Parathyroid adenoma (tissue), 2 donors: Measurements from ENCODE around the gene IL3.

ENCODE experiments used
- H2AFZ ChIP-seq: fragments of 300-600 bp; sonication (generic); one replicate; pipeline ENCODE4 v1.7.0; 2017; ENCODE audit warnings: antibody characterized with exemption, mild to moderate bottlenecking
- H3K27ac ChIP-seq: fragments of 300-600 bp; sonication (generic); one replicate; pipeline ENCODE4 v1.7.0; 2017
- H3K27me3 ChIP-seq: fragments of 300-600 bp; sonication (generic); one replicate; pipeline ENCODE4 v1.7.0; 2017; ENCODE audit warnings: low read length; ENCODE audit not compliant: control insufficient read depth, insufficient read depth
- H3K36me3 ChIP-seq: fragments of 300-600 bp; sonication (generic); one replicate; pipeline ENCODE4 v1.7.0; 2017; ENCODE audit warnings: low read length; ENCODE audit not compliant: control insufficient read depth, insufficient read depth
- H3K4me1 ChIP-seq: fragments of 300-600 bp; sonication (generic); one replicate; pipeline ENCODE4 v1.7.0; 2017; ENCODE audit warnings: control low read depth
- H3K4me2 ChIP-seq: fragments of 300-600 bp; sonication (generic); one replicate; pipeline ENCODE4 v1.7.0; 2017; ENCODE audit warnings: low read length
- H3K4me3 ChIP-seq: fragments of 300-600 bp; sonication (generic); one replicate; pipeline ENCODE4 v1.7.0; 2017; ENCODE audit warnings: low read depth, low read length
- H3K79me2 ChIP-seq: fragments of 300-600 bp; sonication (generic); one replicate; pipeline ENCODE4 v1.7.0; 2017; ENCODE audit warnings: control low read depth
- H3K9ac ChIP-seq: fragments of 300-600 bp; sonication (generic); one replicate; pipeline ENCODE4 v1.7.0; 2017; ENCODE audit warnings: mild to moderate bottlenecking
- H3K9me3 ChIP-seq: fragments of 300-600 bp; sonication (generic); one replicate; pipeline ENCODE4 v1.7.0; 2017; ENCODE audit warnings: low read length; ENCODE audit not compliant: control insufficient read depth
- TF ChIP-seq, protein P1 (sequence below): fragments of 300-600 bp; sonication (generic); IDR thresholded peaks from one replicate; pipeline ENCODE4 v1.7.0; 2017; ENCODE audit warnings: antibody characterized with exemption, mild to moderate bottlenecking
- donor health status: primary hyperparathyroidism.

IL3 gene

DNA sequence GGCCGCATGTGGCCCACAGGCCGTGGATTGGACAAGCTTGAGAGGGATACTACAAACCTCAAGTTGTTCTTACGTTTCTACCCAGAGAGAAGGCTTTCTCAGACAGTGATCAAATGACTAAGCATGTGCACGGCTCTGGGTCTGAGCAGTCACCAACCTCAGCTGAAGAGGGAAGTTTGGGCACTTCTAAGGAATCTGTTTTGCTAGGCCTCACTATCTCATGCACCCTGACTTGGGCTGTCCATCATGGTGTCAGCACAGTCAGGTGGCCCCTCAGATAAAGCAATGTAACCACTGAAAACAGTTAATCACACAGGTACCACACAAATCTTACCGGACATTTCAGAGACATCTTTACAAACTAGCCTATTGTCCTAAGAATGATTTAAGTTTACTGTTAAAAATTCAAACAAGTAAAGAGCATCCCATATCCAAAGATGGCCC is 37.7 kb downstream of the IL3 start:
- H3K9ac ChIP-seq, result no peak overlapping the region
- H3K27ac ChIP-seq, result no peak overlapping the region
- no peaks in the 10 kb centered on the region for H3K4me1 ChIP-seq
- no peaks in the 10 kb centered on the region for H3K27me3 ChIP-seq
- H3K36me3 ChIP-seq, result no peaks in the 10 kb centered on the region
- no peaks in the 10 kb centered on the region for H3K79me2 ChIP-seq
- no peak overlapping the region for H3K4me2 ChIP-seq
- H2AFZ ChIP-seq, result no peak overlapping the region
- TF ChIP-seq, protein P1, sequence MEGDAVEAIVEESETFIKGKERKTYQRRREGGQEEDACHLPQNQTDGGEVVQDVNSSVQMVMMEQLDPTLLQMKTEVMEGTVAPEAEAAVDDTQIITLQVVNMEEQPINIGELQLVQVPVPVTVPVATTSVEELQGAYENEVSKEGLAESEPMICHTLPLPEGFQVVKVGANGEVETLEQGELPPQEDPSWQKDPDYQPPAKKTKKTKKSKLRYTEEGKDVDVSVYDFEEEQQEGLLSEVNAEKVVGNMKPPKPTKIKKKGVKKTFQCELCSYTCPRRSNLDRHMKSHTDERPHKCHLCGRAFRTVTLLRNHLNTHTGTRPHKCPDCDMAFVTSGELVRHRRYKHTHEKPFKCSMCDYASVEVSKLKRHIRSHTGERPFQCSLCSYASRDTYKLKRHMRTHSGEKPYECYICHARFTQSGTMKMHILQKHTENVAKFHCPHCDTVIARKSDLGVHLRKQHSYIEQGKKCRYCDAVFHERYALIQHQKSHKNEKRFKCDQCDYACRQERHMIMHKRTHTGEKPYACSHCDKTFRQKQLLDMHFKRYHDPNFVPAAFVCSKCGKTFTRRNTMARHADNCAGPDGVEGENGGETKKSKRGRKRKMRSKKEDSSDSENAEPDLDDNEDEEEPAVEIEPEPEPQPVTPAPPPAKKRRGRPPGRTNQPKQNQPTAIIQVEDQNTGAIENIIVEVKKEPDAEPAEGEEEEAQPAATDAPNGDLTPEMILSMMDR, result no peak
- H3K9me3 ChIP-seq, result no peaks in the 10 kb centered on the region
- H3K4me3 ChIP-seq, result no peak overlapping the region

DNA sequence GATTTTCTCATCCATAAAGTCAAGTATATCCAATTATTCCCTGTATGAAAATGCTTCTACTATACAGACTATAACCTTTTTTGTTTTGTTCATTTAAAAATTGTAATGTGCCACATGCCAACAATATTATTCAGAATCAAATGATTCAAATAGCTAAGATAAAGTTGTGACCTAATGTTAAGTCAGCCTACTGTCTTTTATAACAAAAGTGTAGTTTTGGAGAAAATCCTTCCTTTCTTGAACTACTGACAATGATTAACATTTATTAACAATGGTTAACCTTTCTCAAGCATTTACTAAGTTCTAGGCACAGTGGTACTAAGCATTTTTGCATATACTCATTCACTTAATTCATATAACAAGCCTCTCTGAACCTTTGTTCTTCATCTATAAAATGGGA is 38.2 kb downstream of the IL3 start:
- no peaks in the 10 kb centered on the region for H3K36me3 ChIP-seq
- no peaks in the 10 kb centered on the region for H3K27me3 ChIP-seq
- TF ChIP-seq, protein P1, result no peak
- no peak overlapping the region for H3K4me2 ChIP-seq
- no peak overlapping the region for H3K4me3 ChIP-seq
- H3K27ac ChIP-seq, result no peak overlapping the region
- no peaks in the 10 kb centered on the region for H3K9me3 ChIP-seq
- H3K4me1 ChIP-seq, result no peaks in the 10 kb centered on the region
- no peak overlapping the region for H2AFZ ChIP-seq
- no peaks in the 10 kb centered on the region for H3K79me2 ChIP-seq
- no peak overlapping the region for H3K9ac ChIP-seq

DNA sequence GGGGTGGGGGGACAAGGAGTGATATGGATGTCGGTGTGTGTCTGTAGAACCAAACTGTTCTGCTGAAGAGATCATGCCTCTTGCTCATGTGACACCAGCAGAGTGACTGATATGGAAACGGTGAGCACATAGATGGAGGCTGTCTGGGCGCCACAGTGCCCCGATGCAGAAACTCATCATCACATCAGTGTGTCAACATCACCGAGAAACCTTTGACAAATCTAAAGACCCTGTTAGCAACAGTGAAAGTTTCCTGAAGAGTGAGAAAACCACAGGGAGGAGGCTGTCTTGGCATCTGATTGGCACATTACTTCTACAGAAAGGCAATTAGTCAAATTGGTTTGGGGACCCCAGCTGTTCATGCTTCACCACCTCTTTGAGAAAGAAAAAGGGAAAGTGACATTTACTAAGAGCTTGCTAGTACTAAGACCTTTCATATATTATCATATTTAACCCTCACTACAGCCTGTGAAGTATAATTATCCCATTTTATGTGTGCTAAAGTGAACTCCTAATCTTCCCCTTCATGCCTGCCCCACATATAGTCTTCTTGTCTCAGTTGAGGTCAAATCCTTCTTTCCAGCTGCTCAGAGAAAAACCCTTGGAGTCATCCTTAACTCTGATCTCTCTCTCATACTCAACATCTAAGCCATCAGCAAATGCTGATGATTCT is 38.8 kb downstream of the IL3 start:
- H3K4me3 ChIP-seq, result no peak overlapping the region
- no peaks in the 10 kb centered on the region for H3K79me2 ChIP-seq
- no peak overlapping the region for H2AFZ ChIP-seq
- H3K27me3 ChIP-seq, result no peaks in the 10 kb centered on the region
- no peak overlapping the region for H3K9ac ChIP-seq
- H3K36me3 ChIP-seq, result no peaks in the 10 kb centered on the region
- H3K9me3 ChIP-seq, result no peaks in the 10 kb centered on the region
- no peaks in the 10 kb centered on the region for H3K4me1 ChIP-seq
- H3K27ac ChIP-seq, result no peak overlapping the region
- no peak overlapping the region for H3K4me2 ChIP-seq
- TF ChIP-seq, protein P1, result no peak

DNA sequence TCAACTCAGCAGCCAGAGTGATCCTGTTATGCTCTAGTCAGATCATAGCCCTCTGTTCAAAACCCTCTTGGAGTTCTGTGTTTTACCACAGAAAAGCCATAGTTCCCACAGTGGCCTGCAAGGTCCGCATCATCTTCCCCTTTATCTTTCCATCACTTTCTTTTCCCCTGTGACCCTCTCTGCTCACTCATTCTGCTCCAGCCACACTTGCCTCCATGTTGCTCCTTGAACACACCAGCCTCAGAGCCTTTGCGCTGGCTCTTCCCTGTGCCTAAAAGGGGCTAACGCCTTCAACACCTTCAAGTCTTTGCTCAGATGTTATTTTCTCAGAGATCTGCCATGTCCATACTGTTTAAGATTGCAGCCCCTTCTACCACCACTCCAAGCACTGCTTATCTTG is 39.5 kb downstream of the IL3 start:
- no peak overlapping the region for H3K27ac ChIP-seq
- no peak overlapping the region for H3K4me2 ChIP-seq
- H3K9ac ChIP-seq, result no peak overlapping the region
- H3K36me3 ChIP-seq, result no peaks in the 10 kb centered on the region
- TF ChIP-seq, protein P1, result no peak
- no peak overlapping the region for H2AFZ ChIP-seq
- no peaks in the 10 kb centered on the region for H3K79me2 ChIP-seq
- no peak overlapping the region for H3K4me3 ChIP-seq
- no peaks in the 10 kb centered on the region for H3K27me3 ChIP-seq
- no peaks in the 10 kb centered on the region for H3K9me3 ChIP-seq
- H3K4me1 ChIP-seq, result no peaks in the 10 kb centered on the region

DNA sequence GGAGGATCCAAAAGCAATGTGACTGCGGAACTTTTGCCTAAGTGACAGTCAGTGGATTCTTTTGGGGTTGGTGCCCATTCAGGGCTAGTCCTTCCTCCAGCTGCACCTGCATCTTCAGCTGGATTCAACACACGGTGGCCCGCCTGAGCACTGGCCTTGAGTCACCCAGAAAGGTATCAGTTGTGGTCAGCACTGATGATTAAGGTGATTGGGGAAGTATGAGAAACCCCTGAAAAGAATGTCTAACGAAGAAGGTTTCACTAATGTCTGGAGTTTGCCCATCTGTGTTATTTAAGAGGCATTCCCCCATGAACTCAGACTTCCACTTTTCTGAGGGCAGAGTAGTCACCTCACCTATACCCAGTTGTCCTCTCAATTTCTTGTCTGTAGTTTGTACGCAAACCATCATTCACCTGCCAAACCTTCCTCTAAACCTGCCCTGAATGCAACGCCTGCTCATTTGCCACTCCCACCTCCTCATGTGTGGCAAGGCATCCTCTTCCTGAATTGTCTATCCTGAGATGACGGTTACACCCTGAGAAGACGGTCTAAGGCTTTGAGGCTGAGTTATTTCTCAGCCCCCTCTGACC is 40.3 kb downstream of the IL3 start:
- H3K9me3 ChIP-seq, result no peaks in the 10 kb centered on the region
- no peak overlapping the region for H3K4me3 ChIP-seq
- no peak overlapping the region for H3K27ac ChIP-seq
- no peaks in the 10 kb centered on the region for H3K27me3 ChIP-seq
- H3K4me1 ChIP-seq, result no peaks in the 10 kb centered on the region
- H3K36me3 ChIP-seq, result no peaks in the 10 kb centered on the region
- no peak overlapping the region for H3K4me2 ChIP-seq
- H3K79me2 ChIP-seq, result no peaks in the 10 kb centered on the region
- TF ChIP-seq, protein P1, result no peak
- no peak overlapping the region for H3K9ac ChIP-seq
- H2AFZ ChIP-seq, result no peak overlapping the region
